ENCODE data around the gene APCDD1L.

APCDD1L gene

DNA sequence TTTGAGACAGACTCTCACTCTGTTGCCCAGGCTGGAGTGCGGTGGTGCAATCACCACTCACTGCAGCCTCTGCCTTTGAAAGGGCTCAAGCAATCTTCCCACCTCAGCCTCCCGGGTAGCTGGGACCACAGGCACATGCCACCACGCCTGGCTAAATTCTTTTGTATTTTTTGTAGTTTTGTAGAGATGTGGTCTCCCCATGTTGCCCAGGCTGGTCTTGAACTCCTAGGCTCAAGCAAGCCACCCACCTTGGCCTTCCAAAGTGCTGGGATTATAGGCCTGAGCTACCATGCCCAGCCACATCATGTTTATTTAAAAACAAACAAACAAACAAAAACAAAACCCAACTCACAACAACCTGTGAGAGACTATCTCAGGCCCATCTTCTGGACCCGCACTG is 29.7 kb upstream of the APCDD1L start:
- DNase-seq, result no peak

GRCh38 chr20:58544286-58544685 is 29.1 kb upstream of the APCDD1L start:
- no peak for DNase-seq

DNA sequence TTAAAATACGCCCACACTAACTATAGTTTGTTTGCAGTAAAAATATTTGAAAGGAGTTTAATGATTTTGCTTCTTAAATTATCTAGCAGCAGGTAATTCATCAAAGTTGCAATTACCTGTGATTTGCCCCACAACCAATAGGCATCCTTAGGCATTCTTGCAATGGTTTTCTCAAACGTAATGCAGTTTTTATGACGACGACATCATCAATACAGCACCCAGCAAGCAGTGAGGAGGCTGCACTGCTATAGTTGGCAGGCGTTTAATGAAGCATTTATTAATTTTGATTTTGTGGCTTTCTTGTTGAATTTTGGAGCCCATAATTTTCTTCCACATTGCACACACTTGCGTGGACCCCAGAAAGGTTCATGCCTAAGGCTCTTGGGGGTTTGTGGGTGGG is 28.1 kb upstream of the APCDD1L start:
- no peak for DNase-seq

DNA sequence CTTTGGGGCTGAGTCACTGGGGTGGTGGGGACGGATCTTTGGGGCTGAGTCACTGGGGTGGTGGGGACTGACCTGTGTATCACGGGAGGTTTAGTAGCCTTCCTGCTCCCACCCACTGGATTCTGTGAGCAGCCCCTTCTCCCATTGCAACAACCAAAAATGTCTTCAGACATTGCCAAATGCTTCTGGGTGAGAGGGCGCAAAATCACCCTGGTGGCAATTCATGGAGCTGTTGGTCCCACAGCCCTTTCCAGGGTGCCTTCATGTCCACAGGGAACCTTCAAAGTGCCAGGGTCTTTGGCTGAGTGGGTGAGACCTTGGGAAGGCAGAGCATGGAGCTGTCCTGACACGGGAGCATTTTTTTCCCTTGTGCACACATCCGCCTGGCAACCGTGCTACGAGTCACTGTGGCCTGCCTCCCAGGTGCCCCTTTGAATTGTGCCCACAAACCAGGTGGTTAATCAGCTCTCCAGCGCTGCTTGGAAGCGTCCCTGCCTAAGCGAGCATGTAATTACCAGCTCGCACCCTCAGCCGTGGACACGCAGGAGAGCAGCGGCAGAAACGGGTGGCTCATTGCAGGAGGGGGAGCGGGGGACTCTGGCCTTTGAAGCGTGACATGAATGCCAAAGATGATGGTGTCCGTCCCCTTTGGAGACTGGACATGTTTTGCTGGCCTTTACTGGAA is 27.4 kb upstream of the APCDD1L start:
- no peak for DNase-seq

DNA sequence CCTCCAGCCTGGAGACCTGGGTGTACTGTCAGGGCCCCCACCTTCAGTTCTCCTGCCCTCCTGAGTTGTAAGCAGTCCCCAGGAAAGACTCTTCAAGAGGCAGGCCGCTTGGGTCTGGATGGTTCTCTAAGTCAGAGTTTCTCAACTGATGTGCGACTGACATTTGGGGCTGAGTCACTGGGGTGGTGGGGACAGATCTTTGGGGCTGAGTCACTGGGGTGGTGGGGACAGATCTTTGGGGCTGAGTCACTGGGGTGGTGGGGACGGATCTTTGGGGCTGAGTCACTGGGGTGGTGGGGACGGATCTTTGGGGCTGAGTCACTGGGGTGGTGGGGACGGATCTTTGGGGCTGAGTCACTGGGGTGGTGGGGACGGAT is 26.8 kb upstream of the APCDD1L start:
- DNase-seq, result peak; percentile 22 to 23

DNA sequence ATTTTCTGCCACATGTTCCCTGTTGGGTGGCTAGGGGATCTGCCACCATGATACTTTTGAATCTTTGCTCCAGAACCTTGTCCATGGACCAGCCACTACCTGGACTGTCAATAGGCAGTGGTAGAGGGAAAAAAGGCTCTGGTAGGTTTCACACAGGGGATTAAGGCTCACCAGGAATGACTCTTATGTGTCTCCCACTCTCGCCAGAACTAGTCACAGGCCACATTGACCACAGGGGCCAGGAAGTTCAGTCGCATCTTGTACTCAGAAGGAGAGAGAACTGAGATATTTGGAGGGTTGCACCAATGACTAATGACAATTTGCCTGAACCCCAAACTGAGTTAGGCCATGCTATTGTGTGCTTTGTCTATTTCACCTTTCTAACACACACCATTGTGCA is 23.6 kb upstream of the APCDD1L start:
- no peak for DNase-seq

DNA sequence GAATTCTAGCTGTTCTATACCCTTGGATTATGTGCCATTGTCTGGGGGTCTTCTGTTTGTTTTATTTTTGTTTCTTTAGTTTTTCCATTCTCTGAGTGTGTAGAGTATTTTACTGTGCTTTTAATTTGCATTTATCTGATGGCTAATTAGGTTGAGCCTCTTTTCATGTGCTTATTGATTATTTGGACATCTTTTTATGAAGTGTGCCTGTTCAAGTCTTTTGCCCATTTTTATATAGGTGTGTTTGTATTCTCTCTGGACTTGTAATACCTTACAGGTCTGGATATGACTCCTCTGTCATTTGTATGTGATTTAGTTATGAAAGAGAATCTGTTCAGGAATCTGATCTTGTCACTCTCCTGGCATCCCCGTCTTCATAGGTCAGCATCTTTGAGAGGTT is 22.6 kb upstream of the APCDD1L start:
- DNase-seq, result no peak

- DNase-seq, result no peak
These were observed 21.1 kb upstream of the APCDD1L start for GRCh38 chr20:58536289-58536688.

DNA sequence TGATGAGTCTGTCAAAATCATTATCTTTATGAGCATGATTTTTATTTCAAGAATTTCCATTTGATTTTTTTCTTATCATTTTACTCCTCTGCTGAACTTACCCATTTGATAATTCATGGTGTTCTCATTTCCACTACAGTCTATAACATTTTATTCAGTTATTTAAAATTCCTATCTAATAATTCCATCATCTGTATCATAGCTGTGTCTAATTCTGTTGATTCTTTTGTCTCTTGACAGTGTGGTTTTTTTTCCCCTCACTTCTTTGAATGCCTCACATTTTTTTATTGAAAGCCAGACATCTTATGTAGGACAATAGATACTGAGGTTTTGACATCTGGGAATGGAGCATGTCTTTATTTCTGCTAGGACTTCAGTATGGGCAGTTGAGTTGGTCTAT is 16.5 kb upstream of the APCDD1L start:
- DNase-seq, result no peak

DNA sequence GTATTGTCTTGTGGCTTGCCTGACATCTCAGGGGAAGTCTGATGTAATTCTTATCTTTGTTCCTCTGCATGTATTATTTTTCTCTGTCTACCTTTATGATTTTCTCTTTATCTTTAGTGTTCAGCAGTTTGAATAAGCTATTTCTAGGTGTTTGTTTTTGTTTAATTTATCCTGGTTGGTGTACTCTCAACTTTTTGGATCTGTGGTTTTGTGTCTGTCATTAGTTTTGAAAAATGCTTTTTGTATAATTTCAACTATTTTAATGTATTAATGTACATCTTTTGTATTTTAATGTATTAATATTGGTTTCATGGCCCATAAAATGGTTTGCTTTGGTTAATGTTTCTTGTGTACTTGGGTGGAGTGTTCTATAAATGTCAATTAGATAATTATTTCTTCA is 15.9 kb upstream of the APCDD1L start:
- no peak for DNase-seq

- no peak for DNase-seq
These were observed 13.2 kb upstream of the APCDD1L start for GRCh38 chr20:58528412-58528811.

DNA sequence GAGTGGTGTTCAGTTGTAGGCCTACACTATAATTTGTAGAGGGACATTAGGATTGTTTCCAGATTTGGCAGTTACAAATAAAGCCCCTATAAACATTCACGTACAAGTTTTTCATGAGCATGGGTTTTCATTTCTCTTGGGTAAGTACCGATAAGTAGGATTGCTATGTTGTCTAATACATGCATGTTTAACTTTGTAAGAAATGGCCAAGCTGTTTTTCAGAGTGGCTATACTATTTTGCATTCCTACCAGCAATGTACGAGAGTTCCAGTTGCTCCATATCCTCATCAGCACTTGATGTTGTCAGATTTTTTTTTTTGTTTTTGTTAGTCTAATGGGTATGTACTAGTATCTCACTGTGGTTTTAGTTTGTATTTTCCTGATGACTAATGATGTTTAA is 11.2 kb upstream of the APCDD1L start:
- no peak for DNase-seq

- no peak for DNase-seq
These were observed 9.6 kb upstream of the APCDD1L start for GRCh38 chr20:58524814-58525213.

DNA sequence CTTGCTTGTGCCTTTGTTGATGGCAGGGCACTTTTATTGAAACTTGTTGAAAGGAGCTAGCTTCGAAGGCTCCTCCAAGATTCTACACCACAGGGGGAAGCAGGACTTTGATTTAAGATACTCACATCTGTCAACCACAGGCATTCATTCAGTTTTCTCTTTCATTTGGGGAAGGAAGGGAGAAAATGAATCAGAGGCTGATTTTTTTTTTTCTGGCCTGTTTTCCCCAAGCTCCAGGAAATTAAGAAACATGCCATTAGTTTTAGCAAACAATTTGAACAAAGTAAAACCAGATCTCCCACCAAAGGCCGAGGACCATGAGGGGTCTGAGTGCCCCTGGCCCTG is 8.7 kb upstream of the APCDD1L start:
- no peak for DNase-seq

GRCh38 chr20:58523072-58523970 is 8.1 kb upstream of the APCDD1L start:
- no peak for DNase-seq

DNA sequence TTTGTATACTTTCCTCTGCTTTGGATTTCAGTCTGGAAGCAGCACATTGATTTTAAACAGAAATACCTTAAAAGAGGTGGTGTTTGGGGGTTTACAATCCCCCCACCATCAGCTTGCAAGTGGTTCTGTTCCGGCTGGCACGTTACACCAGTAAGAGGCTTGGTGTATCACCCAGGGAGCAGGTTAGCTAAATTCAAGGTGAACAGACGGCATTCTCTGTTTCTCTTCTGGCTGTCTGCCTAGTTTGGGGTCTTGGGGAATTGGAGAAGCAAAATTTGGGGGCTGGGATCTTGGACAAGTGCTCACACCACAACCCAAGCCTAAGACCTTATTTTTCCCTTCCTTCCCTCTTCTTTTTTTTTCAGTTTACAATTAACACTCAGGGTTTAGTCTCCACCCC is 7.5 kb upstream of the APCDD1L start:
- DNase-seq, result no peak

- DNase-seq, result no peak
These were observed 6.6 kb upstream of the APCDD1L start for GRCh38 chr20:58521763-58522162.

DNA sequence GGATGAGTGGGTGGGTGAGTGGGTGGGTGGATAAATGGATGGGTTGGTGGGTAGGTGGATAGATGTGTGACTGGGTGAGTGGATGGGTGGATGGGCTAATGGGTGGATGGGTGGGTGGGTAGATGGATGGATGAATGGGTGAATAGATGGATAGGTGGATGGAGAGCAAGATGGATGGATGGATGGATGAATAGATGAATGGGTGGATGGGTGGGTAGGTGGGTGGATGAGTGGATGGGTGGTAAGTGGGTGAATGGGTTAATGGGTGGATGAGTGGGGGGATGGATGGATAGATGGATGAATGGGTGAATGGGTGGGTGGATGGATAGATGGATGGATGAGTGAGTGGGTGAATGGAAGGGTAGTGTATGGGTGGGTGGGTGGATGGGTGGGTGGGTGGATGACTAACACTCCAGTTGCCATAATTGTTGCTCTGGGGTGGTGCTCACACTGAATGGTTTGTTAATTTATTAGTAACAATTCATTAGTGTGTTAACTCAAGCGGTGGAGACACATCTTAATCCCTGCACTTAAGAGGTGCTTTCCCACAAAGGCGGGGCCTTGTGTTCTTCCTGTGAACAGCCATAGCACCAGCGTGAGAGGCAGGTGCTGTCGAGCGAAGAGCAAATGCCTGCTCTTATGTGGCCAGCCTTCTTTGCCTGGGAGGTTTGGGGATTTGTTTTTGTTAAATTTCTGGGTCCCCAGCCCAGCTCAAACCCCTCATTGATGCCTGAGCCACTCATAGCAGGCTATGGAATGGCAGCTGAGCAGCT is 4.9 kb upstream of the APCDD1L start:
- no peak for DNase-seq

GRCh38 chr20:58518896-58519593 is 3.8 kb upstream of the APCDD1L start:
- no peak for DNase-seq

DNA sequence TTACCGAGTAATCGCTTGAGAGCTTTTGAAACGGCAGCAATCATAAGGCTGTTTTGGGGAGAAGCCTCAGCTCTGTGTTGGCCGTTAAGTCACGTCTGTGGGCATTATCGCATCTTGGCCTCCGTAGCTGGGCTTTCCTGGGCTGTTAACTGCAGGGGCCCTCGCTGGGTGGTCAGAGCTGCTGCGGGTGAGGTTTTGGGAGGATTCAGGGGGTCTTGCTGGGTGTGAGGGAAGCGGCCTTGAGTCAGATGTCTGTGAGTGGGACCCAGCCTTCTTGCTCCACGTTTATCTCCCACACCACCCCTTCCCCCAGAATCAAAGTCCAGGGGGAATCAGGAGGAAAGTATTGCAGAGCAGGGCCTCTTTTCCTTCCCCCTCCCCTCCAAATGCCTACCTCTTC is 3.2 kb upstream of the APCDD1L start:
- no peak for DNase-seq

DNA sequence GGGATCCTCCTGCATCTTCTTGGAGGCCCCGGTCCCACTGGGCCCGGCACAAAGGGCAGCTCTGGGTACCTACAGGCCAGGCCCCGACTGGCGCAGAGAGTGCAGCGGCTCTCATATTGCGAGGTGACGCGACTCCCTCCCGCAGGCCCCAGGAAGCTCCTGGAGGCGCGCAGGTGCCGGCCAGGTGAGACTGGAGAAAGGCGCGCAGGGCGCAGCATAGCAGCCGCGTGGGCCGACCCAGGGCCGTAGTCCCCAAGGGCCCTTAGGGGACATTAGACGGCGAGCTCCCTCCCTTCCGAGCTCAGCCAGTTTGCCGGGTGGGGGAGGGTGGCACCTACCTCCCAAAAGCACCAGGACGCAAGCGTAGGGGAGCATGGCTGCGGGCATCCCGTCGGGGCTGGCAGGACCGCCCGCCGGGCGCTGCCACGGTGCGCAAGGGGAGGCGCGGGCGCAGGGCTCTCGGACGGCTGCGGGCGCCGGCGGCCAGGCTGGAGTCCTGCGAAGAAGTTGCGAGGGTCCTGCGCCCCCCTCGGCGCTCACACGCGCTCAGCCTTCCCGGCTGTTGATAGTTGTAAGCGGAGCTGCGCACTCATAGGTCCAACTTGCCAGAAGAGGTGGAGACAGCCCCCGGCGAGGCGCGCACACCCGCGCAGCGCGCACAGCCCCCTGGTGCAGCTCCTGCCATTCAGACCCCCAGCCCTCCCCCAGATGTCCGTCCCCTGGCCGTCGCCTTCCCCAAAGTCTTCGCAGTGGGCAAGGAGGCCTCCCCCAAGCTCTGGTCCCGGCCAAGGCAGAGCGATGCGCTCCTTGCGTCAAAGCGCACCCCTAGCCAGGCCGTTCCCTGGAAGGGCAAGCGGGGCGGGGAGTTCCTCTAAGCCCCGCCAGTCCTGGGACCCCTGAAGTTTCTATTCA is 622 bp downstream of the APCDD1L start:
- no peak for DNase-seq
